ENCODE data around the gene ESRRA. TPM values are rescaled to one million over a fixed set of nuclear protein-coding genes. Genes with fewer than 3 reads are reported as not detected.

The ESRRA gene
- total RNA-seq, 2 donors from 2014 or later, result 38.7 to 54.7 TPM

GRCh38 chr11:64288353-64288750 is 17.0 kb upstream of the ESRRA start:
- intact Hi-C loops (cut with DNase I), result no loop called here
- no peaks in the 10 kb centered on the region for H3K9me3 ChIP-seq

GRCh38 chr11:64289002-64289564 is 16.2 kb upstream of the ESRRA start:
- Histone ChIP-seq H3K4me3 (no peak overlapping the region), H3K4me1 (replicated peaks) (peaks cover 6% of the 10 kb centered on the region), H3K27me3 (replicated peaks; ENCODE audit: insufficient read depth) (peaks cover 5% of the 10 kb centered on the region), H3K36me3 (no peaks in the 10 kb centered on the region), H3K27ac (no peak overlapping the region), H3K9me3 (no peaks in the 10 kb centered on the region)
- no peak for TF ChIP-seq CTCF (IDR thresholded peaks at IDR 0.05)
- TF ChIP-seq POLR2AphosphoS5 (IDR thresholded peaks at IDR 0.05), result no peak
- TF ChIP-seq POLR2A (IDR thresholded peaks at IDR 0.05), result no peak
- 91% methylated on average over 13 of the region's 13 CpGs for WGBS
- DNase-seq (ENCODE audit: low spot score), result no peak
- intact Hi-C loops (cut with DNase I), result no loop called here

More at GRCh38 chr11:64288353-64288750, 17.0 kb upstream of the ESRRA start:
- no peak overlapping the region for H3K4me3 ChIP-seq
- no peaks in the 10 kb centered on the region for H3K36me3 ChIP-seq
- 89% methylated on average over 9 of the region's 9 CpGs for WGBS
- no peak overlapping the region for H3K27ac ChIP-seq
- H3K4me1 ChIP-seq (replicated peaks), result peaks cover 6% of the 10 kb centered on the region
- TF ChIP-seq POLR2AphosphoS5 (IDR thresholded peaks at IDR 0.05) (no peak), CTCF (IDR thresholded peaks at IDR 0.05) (no peak)
- peaks cover 5% of the 10 kb centered on the region for H3K27me3 ChIP-seq (replicated peaks; ENCODE audit: insufficient read depth)
- DNase-seq (ENCODE audit: low spot score), result no peak

- Histone ChIP-seq H3K27me3 (replicated peaks; ENCODE audit: insufficient read depth) (peaks cover 5% of the 10 kb centered on the region), H3K36me3 (no peaks in the 10 kb centered on the region), H3K4me3 (no peak overlapping the region), H3K27ac (no peak overlapping the region), H3K9me3 (no peaks in the 10 kb centered on the region), H3K4me1 (replicated peaks) (peaks cover 6% of the 10 kb centered on the region)
- DNase-seq (ENCODE audit: low spot score), result no peak
- intact Hi-C loops (cut with DNase I), result no loop called here
- TF ChIP-seq CTCF (IDR thresholded peaks at IDR 0.05), result no peak
- no peak for TF ChIP-seq POLR2AphosphoS5 (IDR thresholded peaks at IDR 0.05)
- TF ChIP-seq POLR2A (IDR thresholded peaks at IDR 0.05), result no peak
- WGBS, result 53% methylated on average over 10 of the region's 10 CpGs
These were observed 14.7 kb upstream of the ESRRA start for GRCh38 chr11:64290352-64291261.

GRCh38 chr11:64291262-64291751 is 14.0 kb upstream of the ESRRA start, which contains the start of gene KCNK4:
Gene KCNK4, plus strand, starts transcription at chr11:64291302. Its CDS starts 1,717 bp downstream, at chr11:64293019.
- Histone ChIP-seq H3K27ac (no peak within 1 kb of the TSS), H3K4me1 (replicated peaks) (peaks cover 3% of the 10 kb centered on the region), H3K36me3 (no peaks in the 10 kb centered on the region), H3K9me3 (no peaks in the 10 kb centered on the region), H3K4me3 (peak within 1 kb of the TSS; percentile 5 to 19), H3K27me3 (replicated peaks; ENCODE audit: insufficient read depth) (peaks cover 5% of the 10 kb centered on the region)
- intact Hi-C loops (cut with DNase I), result no loop called here
- no peak for DNase-seq (ENCODE audit: low spot score)
- WGBS, result 5% methylated on average over 4 of the region's 45 CpGs
- TF ChIP-seq POLR2A (IDR thresholded peaks at IDR 0.05), result no peak
- no peak for TF ChIP-seq POLR2AphosphoS5 (IDR thresholded peaks at IDR 0.05)
- TF ChIP-seq CTCF (IDR thresholded peaks at IDR 0.05), result no peak

Measured in prostate gland (tissue), 2 donors.